WTC11 (cell line): ENCODE results near the gene SLC2A10. TPM values are rescaled to one million over a fixed set of nuclear protein-coding genes. Genes with fewer than 3 reads are reported as not detected.

ENCODE experiments used
- ATAC-seq: fragments of 200-7000 bp; cut with Tn5 transposase; 2 replicates; pipeline ENCODE4 v1.10.0; 2021; ENCODE audit warnings: mild to moderate bottlenecking, moderate library complexity
- CTCF ChIA-PET: fragments of 300-600 bp; sonication (Branson Sonifier 250); formaldehyde crosslinking; loops from one replicate; lab custom pipeline; 2021; ENCODE audit warnings: antibody characterized with exemption; lab: Charles Lee
- POLR2A ChIA-PET: fragments of 350-600 bp; sonication (Branson Sonifier 250); formaldehyde crosslinking; loops from one replicate; lab custom pipeline; 2021; ENCODE audit warnings: antibody characterized with exemption; lab: Charles Lee
- DNase-seq: peaks from one replicate; pipeline ENCODE4 v3.0.0; 2021; ENCODE audit warnings: low spot score
- H3K27ac Mint-ChIP-seq: 2 replicates; pipeline ENCODE4 v1.8.0; 2021; ENCODE audit warnings: mixed read lengths
- H3K27me3 Mint-ChIP-seq: 2 replicates; pipeline ENCODE4 v1.8.0; 2021; ENCODE audit warnings: low read depth, mild to moderate bottlenecking, moderate library complexity, mixed read lengths
- H3K36me3 Mint-ChIP-seq: 2 replicates; pipeline ENCODE4 v1.8.0; 2021; ENCODE audit warnings: mixed read lengths
- H3K4me1 Mint-ChIP-seq: 2 replicates; pipeline ENCODE4 v1.8.0; 2022; ENCODE audit warnings: mixed read lengths
- H3K4me3 Mint-ChIP-seq: 2 replicates; pipeline ENCODE4 v1.8.0; 2021; ENCODE audit warnings: mild to moderate bottlenecking, moderate library complexity, mixed read lengths
- H3K9me3 Mint-ChIP-seq: 2 replicates; pipeline ENCODE4 v1.8.0; 2021; ENCODE audit warnings: mixed read lengths
- AR ChIP-seq: fragments of 250-450 bp; sonication (Bioruptor Pico); IDR thresholded peaks from 2 replicates; pipeline ENCODE4 v1.9.0; 2021; ENCODE audit warnings: mild to moderate bottlenecking
- ATF2 ChIP-seq: sonication (generic); formaldehyde crosslinking; IDR thresholded peaks from 2 replicates; pipeline ENCODE4 v1.8.1; 2022; ENCODE audit warnings: low read depth, missing genetic modification reagents, borderline replicate concordance
- ATF6 ChIP-seq: sonication (generic); formaldehyde crosslinking; IDR thresholded peaks from 2 replicates; pipeline ENCODE4 v1.8.1; 2023; ENCODE audit warnings: mild to moderate bottlenecking, missing genetic modification reagents
- E2F4 ChIP-seq: sonication (generic); formaldehyde crosslinking; IDR thresholded peaks from 2 replicates; pipeline ENCODE4 v1.8.1; 2022; ENCODE audit warnings: low read depth, mild to moderate bottlenecking, moderate library complexity, missing genetic modification reagents, borderline replicate concordance
- E2F5 ChIP-seq: sonication (generic); formaldehyde crosslinking; IDR thresholded peaks from 2 replicates; pipeline ENCODE4 v1.8.1; 2022; ENCODE audit warnings: mild to moderate bottlenecking, moderate library complexity, missing genetic modification reagents
- FOXP1 ChIP-seq: sonication (generic); formaldehyde crosslinking; IDR thresholded peaks from 2 replicates; pipeline ENCODE4 v1.8.0; 2022; ENCODE audit warnings: missing genetic modification reagents, mild to moderate bottlenecking, moderate library complexity, borderline replicate concordance
- GTF2I ChIP-seq: fragments of 250-450 bp; sonication (Bioruptor Pico); conservative IDR thresholded peaks from 2 replicates; pipeline ENCODE4 v1.4.0; 2021; ENCODE audit warnings: mild to moderate bottlenecking
- MYBL2 ChIP-seq: sonication (generic); formaldehyde crosslinking; IDR thresholded peaks from 2 replicates; pipeline ENCODE4 v1.8.1; 2023; ENCODE audit warnings: mild to moderate bottlenecking, moderate library complexity, missing genetic modification reagents
- OVOL2 ChIP-seq: fragments of 250-450 bp; sonication (Bioruptor Pico); IDR thresholded peaks from 2 replicates; pipeline ENCODE4 v1.9.0; 2021; ENCODE audit warnings: mild to moderate bottlenecking, borderline replicate concordance
- PREB ChIP-seq: sonication (generic); formaldehyde crosslinking; IDR thresholded peaks from 2 replicates; pipeline ENCODE4 v1.8.1; 2022; ENCODE audit warnings: mild to moderate bottlenecking, missing genetic modification reagents, moderate library complexity, borderline replicate concordance
- SMAD4 ChIP-seq: sonication (generic); formaldehyde crosslinking; IDR thresholded peaks from 2 replicates; pipeline ENCODE4 v1.8.0; 2022; ENCODE audit warnings: mild to moderate bottlenecking, missing genetic modification reagents
- TCF7 ChIP-seq: sonication (generic); formaldehyde crosslinking; IDR thresholded peaks from 2 replicates; pipeline ENCODE4 v1.8.0; 2022; ENCODE audit warnings: mild to moderate bottlenecking, low read depth, missing genetic modification reagents, moderate library complexity
- USF1 ChIP-seq: sonication (generic); formaldehyde crosslinking; IDR thresholded peaks from 2 replicates; pipeline ENCODE4 v1.8.0; 2022; ENCODE audit warnings: mild to moderate bottlenecking, missing genetic modification reagents
- ZMAT4 ChIP-seq: fragments of 250-450 bp; sonication (Bioruptor Pico); IDR thresholded peaks from 2 replicates; pipeline ENCODE4 v1.9.0; 2021; ENCODE audit warnings: mild to moderate bottlenecking
- ZNF138 ChIP-seq: sonication (generic); formaldehyde crosslinking; conservative IDR thresholded peaks from 2 replicates; pipeline ENCODE4 v1.8.1; 2022; ENCODE audit warnings: mild to moderate bottlenecking, moderate library complexity, missing genetic modification reagents
- ZSCAN18 ChIP-seq: fragments of 250-450 bp; sonication (Bioruptor Pico); IDR thresholded peaks from 2 replicates; pipeline ENCODE4 v2.1.2; 2022; ENCODE audit warnings: mild to moderate bottlenecking, moderate library complexity
- total RNA-seq: library from RNA; stranded (reverse); gene quantifications from 3 replicates; pipeline ENCODE4 v1.2.3, GENCODE V29; 2021

Gene SLC2A10
- total RNA-seq, 1 experiment from 2014 or later: 8.0 TPM

GRCh38 chr20:46722450-46722849 is 13.0 kb downstream of the SLC2A10 start:
- peaks cover 5% of the 10 kb centered on the region for H3K27me3 Mint-ChIP-seq
- CTCF ChIA-PET: interaction anchor here (0.5 kb wide), 1 partner anchor 47 kb away, joined by 3 read pairs; no protein-coding TSS in a partner anchor
- ATAC-seq: no peak
- TF ChIP-seq SMAD4 (CRISPR knock-in tag) (no peak), PREB (CRISPR knock-in tag) (no peak), ATF6 (CRISPR knock-in tag) (no peak), ZNF138 (no peak), E2F5 (CRISPR knock-in tag) (no peak), MYBL2 (CRISPR knock-in tag) (no peak), ZSCAN18 (CRISPR knock-in tag) (no peak), GTF2I (CRISPR knock-in tag) (no peak), FOXP1 (CRISPR knock-in tag) (no peak), OVOL2 (no peak), USF1 (no peak), ZMAT4 (CRISPR knock-in tag) (no peak), E2F4 (CRISPR knock-in tag) (no peak), AR (CRISPR knock-in tag) (no peak), TCF7 (no peak), ATF2 (CRISPR knock-in tag) (no peak)
- H3K9me3 Mint-ChIP-seq: peaks cover 27% of the 10 kb centered on the region
- no peak overlapping the region for H3K4me3 Mint-ChIP-seq
- H3K4me1 Mint-ChIP-seq: no peaks in the 10 kb centered on the region
- DNase-seq: no peak
- H3K36me3 Mint-ChIP-seq: peaks cover 22% of the 10 kb centered on the region
- no peak overlapping the region for H3K27ac Mint-ChIP-seq
- POLR2A ChIA-PET: no interaction called here
